ENCODE measurements around the gene FGG.

The FGG gene

GRCh38 chr4:154566639-154567204, 45.7 kb downstream of the FGG start:
- DNase-seq (ENCODE audit: low read depth), result no peak
- TF ChIP-seq CTCF (IDR thresholded peaks at IDR 0.05; ENCODE audit: low read depth, low read length, missing control alignments), result no peak
- H3K4me3 ChIP-seq (ENCODE audit: low read depth, low read length), result no peak overlapping the region

GRCh38 chr4:154565704-154566103, 46.8 kb downstream of the FGG start:
- no peak for TF ChIP-seq CTCF (IDR thresholded peaks at IDR 0.05; ENCODE audit: low read depth, low read length, missing control alignments)
- DNase-seq (ENCODE audit: low read depth), result no peak
- no peak overlapping the region for H3K4me3 ChIP-seq (ENCODE audit: low read depth, low read length)

- no peak overlapping the region for H3K4me3 ChIP-seq (ENCODE audit: low read depth, low read length)
- DNase-seq (ENCODE audit: low read depth), result no peak
- no peak for TF ChIP-seq CTCF (IDR thresholded peaks at IDR 0.05; ENCODE audit: low read depth, low read length, missing control alignments)
Observed at GRCh38 chr4:154564311-154564710, 48.1 kb downstream of the FGG start.

GRCh38 chr4:154562697-154563254, 49.7 kb downstream of the FGG start, which contains the start of gene FGB:
Gene FGB, plus strand, starts transcription at chr4:154563011. Its CDS starts 8 bp downstream, at chr4:154563019.
- no peak for DNase-seq (ENCODE audit: low read depth)
- no peak for TF ChIP-seq CTCF (IDR thresholded peaks at IDR 0.05; ENCODE audit: low read depth, low read length, missing control alignments)
- no peak within 1 kb of the TSS for H3K4me3 ChIP-seq (ENCODE audit: low read depth, low read length)

- TF ChIP-seq CTCF (IDR thresholded peaks at IDR 0.05; ENCODE audit: low read depth, low read length, missing control alignments), result no peak
Observed at GRCh38 chr4:154560824-154561231, 51.6 kb downstream of the FGG start.

GRCh38 chr4:154560419-154560801, 52.0 kb downstream of the FGG start:
- no peak for DNase-seq (ENCODE audit: low read depth)
- no peak overlapping the region for H3K4me3 ChIP-seq (ENCODE audit: low read depth, low read length)
- no peak for TF ChIP-seq CTCF (IDR thresholded peaks at IDR 0.05; ENCODE audit: low read depth, low read length, missing control alignments)

More at GRCh38 chr4:154560824-154561231, 51.6 kb downstream of the FGG start:
- no peak overlapping the region for H3K4me3 ChIP-seq (ENCODE audit: low read depth, low read length)
- DNase-seq (ENCODE audit: low read depth), result no peak

All from GM12864 (cell line).